HepG2 (cell line): ENCODE results near the gene ZCCHC3. TPM values are rescaled to one million over a fixed set of nuclear protein-coding genes. Genes with fewer than 3 reads are reported as not detected.

Experiments
- GATAD1 ChIP-seq: IDR thresholded peaks from 2 replicates; pipeline ENCODE4 v1.6.1; 2016; ENCODE audit warnings: missing genetic modification reagents, missing compliant biosample characterization
- HDAC2 ChIP-seq: sonication (generic); formaldehyde crosslinking; IDR thresholded peaks from 2 replicates; pipeline ENCODE4 v1.4.0; 2020; ENCODE audit warnings: missing genetic modification reagents
- MAZ ChIP-seq, 2 experiments: sonication (generic) in 1 of 2; formaldehyde crosslinking in 1 of 2; IDR thresholded peaks; 2 replicates each; pipeline versions ENCODE4 v1.5.0 to v1.6.1; 2012 to 2020; ENCODE audit warnings: low read depth in 2 of 2, mild to moderate bottlenecking in 2 of 2, borderline replicate concordance in 1 of 2, improper control_type of control experiment in 1 of 2, low read length in 1 of 2, missing genetic modification reagents in 1 of 2, moderate library complexity in 1 of 2
- MED8 ChIP-seq: sonication (generic); formaldehyde crosslinking; IDR thresholded peaks from 2 replicates; pipeline ENCODE4 v1.8.1; 2023; ENCODE audit warnings: mild to moderate bottlenecking, missing genetic modification reagents; ENCODE audit not compliant: insufficient replicate concordance
- NFKB2 ChIP-seq: sonication (generic); formaldehyde crosslinking; IDR thresholded peaks from 2 replicates; pipeline ENCODE4 v1.4.0; 2020; ENCODE audit warnings: missing genetic modification reagents, borderline replicate concordance
- NFYB ChIP-seq: sonication (generic); formaldehyde crosslinking; IDR thresholded peaks from 2 replicates; pipeline ENCODE4 v1.4.0; 2020; ENCODE audit warnings: missing genetic modification reagents
- YY1 ChIP-seq: IDR thresholded peaks from 2 replicates; pipeline ENCODE4 v1.6.1; 2011; ENCODE audit warnings: low read length, low read depth, moderate library complexity, mild to moderate bottlenecking; ENCODE audit not compliant: insufficient read depth, insufficient replicate concordance
- ZBTB26 ChIP-seq: IDR thresholded peaks from 2 replicates; pipeline ENCODE4 v1.6.1; 2016; ENCODE audit warnings: missing compliant biosample characterization, missing genetic modification reagents, borderline replicate concordance
- ZC3H4 ChIP-seq: sonication (generic); formaldehyde crosslinking; IDR thresholded peaks from 2 replicates; pipeline ENCODE4 v1.4.0; 2020; ENCODE audit warnings: missing genetic modification reagents, borderline replicate concordance
- ZFP91 ChIP-seq: sonication (generic); formaldehyde crosslinking; IDR thresholded peaks from 2 replicates; pipeline ENCODE4 v1.9.0; 2022; ENCODE audit warnings: missing genetic modification reagents, mild to moderate bottlenecking, borderline replicate concordance
- ZNF329 ChIP-seq: sonication (generic); formaldehyde crosslinking; IDR thresholded peaks from 2 replicates; pipeline ENCODE4 v1.9.0; 2021; ENCODE audit warnings: low read depth, mild to moderate bottlenecking, missing genetic modification reagents
- ZNF383 ChIP-seq: sonication (generic); formaldehyde crosslinking; IDR thresholded peaks from 2 replicates; pipeline ENCODE4 v1.4.0; 2020; ENCODE audit warnings: missing genetic modification reagents, mild to moderate bottlenecking, borderline replicate concordance
- ZNF557 ChIP-seq: sonication (generic); formaldehyde crosslinking; IDR thresholded peaks from 2 replicates; pipeline ENCODE4 v1.4.0; 2020; ENCODE audit warnings: missing genetic modification reagents
- ZNF644 ChIP-seq: IDR thresholded peaks from 2 replicates; pipeline ENCODE4 v1.6.1; 2016; ENCODE audit warnings: low read depth
- polyA plus RNA-seq, 8 experiments: library from polyadenylated mRNA; depleted of rRNA in 3 of 8; stranded (reverse) in 7 of 8; unstranded in 1 of 8; fragments of >200 nt; fragmentation: Illumina TruSeq in 4 of 8; extraction: Trizol in 4 of 8; gene quantifications; 2 replicates each; pipeline versions ENCODE4 v1.2.1 to v1.2.3, GENCODE V29; 2011 to 2016; ENCODE audit warnings: low read depth in 4 of 8, missing spikeins in 1 of 8, mixed read lengths in 1 of 8; ENCODE audit not compliant: insufficient read depth in 1 of 8
- total RNA-seq, 5 experiments: library from RNA; depleted of rRNA; stranded (reverse); fragments of >200 nt; fragmentation: Illumina TruSeq; extraction: Trizol; gene quantifications; 2 replicates each; pipeline ENCODE4 v1.2.3, GENCODE V29; 2016; ENCODE audit warnings: low read depth in 1 of 5
- TF ChIP-seq, protein P1 (sequence below): sonication (generic); formaldehyde crosslinking; IDR thresholded peaks from 2 replicates; pipeline ENCODE4 v1.4.0; 2020; ENCODE audit warnings: missing genetic modification reagents
- TF ChIP-seq, protein P2 (sequence below): sonication (generic); formaldehyde crosslinking; conservative IDR thresholded peaks from 2 replicates; pipeline ENCODE4 v1.8.0; 2022; ENCODE audit warnings: mild to moderate bottlenecking, moderate library complexity, missing genetic modification reagents
- TF ChIP-seq, protein P3 (sequence below): sonication (generic); formaldehyde crosslinking; IDR thresholded peaks from 2 replicates; pipeline ENCODE4 v1.8.0; 2022; ENCODE audit warnings: missing genetic modification reagents, mild to moderate bottlenecking, moderate library complexity, borderline replicate concordance

The ZCCHC3 gene
- total and polyA plus RNA-seq, 2 of the 13 experiments (the other 11 are each of a cell fraction or from before 2014, with no cell fraction given), result 46.6 to 63.0 TPM

GRCh38 chr20:348972-349841 lies 51.8 kb downstream of the ZCCHC3 start (continued):
- TF ChIP-seq ZFP91 (CRISPR knock-in tag) (peak; percentile 57), ZBTB26 (CRISPR knock-in tag) (peak; percentile 92), ZC3H4 (CRISPR knock-in tag) (no peak), ZNF644 (no peak), MAZ (IDR thresholded peaks at IDR 0.05; ENCODE audit: borderline replicate concordance, low read depth, low read length) (no peak), MAZ (CRISPR knock-in tag; IDR thresholded peaks at IDR 0.05; ENCODE audit: low read depth) (peak; percentile 36; the same call in 1 of the 2 replicates), ZNF557 (0 out of 2 replicates have a peak, but pooled peaks have one; percentile 58), YY1 (peak; percentile 10), MED8 (CRISPR knock-in tag) (no peak), ZNF329 (CRISPR knock-in tag) (peak; percentile 39; the same call in 1 of the 2 replicates), HDAC2 (CRISPR knock-in tag) (peak; percentile 62; the same call in 1 of the 2 replicates), NFYB (CRISPR knock-in tag) (no peak), GATAD1 (CRISPR knock-in tag) (peak; percentile 59), NFKB2 (CRISPR knock-in tag) (peak; percentile 85; the same call in 1 of the 2 replicates), ZNF383 (CRISPR knock-in tag) (no peak)
- TF ChIP-seq, protein P1, sequence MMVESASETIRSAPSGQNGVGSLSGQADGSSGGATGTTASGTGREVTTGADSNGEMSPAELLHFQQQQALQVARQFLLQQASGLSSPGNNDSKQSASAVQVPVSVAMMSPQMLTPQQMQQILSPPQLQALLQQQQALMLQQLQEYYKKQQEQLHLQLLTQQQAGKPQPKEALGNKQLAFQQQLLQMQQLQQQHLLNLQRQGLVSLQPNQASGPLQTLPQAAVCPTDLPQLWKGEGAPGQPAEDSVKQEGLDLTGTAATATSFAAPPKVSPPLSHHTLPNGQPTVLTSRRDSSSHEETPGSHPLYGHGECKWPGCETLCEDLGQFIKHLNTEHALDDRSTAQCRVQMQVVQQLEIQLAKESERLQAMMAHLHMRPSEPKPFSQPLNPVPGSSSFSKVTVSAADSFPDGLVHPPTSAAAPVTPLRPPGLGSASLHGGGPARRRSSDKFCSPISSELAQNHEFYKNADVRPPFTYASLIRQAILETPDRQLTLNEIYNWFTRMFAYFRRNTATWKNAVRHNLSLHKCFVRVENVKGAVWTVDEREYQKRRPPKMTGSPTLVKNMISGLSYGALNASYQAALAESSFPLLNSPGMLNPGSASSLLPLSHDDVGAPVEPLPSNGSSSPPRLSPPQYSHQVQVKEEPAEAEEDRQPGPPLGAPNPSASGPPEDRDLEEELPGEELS (CRISPR knock-in tag), result peak; percentile 88
- TF ChIP-seq, protein P2, sequence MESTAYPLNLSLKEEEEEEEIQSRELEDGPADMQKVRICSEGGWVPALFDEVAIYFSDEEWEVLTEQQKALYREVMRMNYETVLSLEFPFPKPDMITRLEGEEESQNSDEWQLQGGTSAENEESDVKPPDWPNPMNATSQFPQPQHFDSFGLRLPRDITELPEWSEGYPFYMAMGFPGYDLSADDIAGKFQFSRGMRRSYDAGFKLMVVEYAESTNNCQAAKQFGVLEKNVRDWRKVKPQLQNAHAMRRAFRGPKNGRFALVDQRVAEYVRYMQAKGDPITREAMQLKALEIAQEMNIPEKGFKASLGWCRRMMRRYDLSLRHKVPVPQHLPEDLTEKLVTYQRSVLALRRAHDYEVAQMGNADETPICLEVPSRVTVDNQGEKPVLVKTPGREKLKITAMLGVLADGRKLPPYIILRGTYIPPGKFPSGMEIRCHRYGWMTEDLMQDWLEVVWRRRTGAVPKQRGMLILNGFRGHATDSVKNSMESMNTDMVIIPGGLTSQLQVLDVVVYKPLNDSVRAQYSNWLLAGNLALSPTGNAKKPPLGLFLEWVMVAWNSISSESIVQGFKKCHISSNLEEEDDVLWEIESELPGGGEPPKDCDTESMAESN (CRISPR knock-in tag), result peak; percentile 87
- TF ChIP-seq, protein P3, sequence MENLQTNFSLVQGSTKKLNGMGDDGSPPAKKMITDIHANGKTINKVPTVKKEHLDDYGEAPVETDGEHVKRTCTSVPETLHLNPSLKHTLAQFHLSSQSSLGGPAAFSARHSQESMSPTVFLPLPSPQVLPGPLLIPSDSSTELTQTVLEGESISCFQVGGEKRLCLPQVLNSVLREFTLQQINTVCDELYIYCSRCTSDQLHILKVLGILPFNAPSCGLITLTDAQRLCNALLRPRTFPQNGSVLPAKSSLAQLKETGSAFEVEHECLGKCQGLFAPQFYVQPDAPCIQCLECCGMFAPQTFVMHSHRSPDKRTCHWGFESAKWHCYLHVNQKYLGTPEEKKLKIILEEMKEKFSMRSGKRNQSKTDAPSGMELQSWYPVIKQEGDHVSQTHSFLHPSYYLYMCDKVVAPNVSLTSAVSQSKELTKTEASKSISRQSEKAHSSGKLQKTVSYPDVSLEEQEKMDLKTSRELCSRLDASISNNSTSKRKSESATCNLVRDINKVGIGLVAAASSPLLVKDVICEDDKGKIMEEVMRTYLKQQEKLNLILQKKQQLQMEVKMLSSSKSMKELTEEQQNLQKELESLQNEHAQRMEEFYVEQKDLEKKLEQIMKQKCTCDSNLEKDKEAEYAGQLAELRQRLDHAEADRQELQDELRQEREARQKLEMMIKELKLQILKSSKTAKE, result 0 out of 2 replicates have a peak, but pooled peaks have one; percentile 24
